ENCODE measurements around the gene SNRNP70.
A peak's percentile ranks its signal among the peaks of the same experiment; 100 is the strongest.
"Not testable (repeated sequence)": the region's sequence is repeated elsewhere in the genome, so short reads cannot be mapped to it uniquely, and the experiment has no call there.

Gene SNRNP70, protein sequence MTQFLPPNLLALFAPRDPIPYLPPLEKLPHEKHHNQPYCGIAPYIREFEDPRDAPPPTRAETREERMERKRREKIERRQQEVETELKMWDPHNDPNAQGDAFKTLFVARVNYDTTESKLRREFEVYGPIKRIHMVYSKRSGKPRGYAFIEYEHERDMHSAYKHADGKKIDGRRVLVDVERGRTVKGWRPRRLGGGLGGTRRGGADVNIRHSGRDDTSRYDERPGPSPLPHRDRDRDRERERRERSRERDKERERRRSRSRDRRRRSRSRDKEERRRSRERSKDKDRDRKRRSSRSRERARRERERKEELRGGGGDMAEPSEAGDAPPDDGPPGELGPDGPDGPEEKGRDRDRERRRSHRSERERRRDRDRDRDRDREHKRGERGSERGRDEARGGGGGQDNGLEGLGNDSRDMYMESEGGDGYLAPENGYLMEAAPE

DNA sequence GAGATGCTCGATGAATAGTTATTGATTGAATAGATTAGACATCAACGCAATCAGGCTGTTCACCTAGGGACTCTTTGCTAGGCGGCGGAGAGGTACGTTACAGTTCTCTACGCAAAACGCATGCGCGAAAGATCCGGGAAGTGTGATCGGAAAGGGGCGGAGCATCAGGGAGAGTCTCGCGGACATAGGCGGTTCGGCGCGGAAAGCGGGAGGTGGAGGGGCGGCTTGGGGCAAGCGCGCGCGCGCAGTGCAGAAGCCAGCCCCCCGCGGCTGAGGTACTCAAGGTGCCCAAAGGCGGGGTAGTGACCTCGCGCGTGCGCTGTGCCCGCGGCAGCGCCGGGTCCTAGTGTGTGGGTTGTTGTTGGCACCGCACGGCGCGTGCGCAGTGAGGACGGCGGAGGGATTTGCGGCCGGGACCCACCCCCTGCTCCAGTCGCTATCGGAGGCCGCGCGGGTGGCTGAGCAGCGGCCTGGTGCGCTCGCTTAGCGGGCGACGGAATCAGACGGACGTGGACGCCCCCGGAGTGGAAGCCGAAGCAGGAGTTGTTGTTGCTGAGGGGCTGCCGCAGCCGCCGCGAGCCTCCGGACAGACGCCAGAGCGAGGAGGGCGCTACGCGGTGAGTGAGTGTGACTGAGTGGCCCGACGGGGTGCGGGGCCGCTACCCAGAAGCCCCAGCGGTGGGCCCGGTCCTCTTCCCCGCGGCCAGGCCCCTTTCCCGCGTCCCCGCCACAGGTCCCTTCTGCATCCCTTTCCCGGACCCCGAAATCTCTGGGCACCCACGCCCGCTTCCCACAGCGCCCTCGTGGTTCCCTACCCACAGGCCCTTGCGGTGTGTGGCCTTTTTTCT lies at the start of gene SNRNP70:
SNRNP70 (plus strand) TSS at position 432 of the 848 bp plus-strand sequence. CDS start 964 bp downstream, outside the sequence.
- DNase-seq (ENCODE audit: low spot score) = peak; percentile 98

DNA sequence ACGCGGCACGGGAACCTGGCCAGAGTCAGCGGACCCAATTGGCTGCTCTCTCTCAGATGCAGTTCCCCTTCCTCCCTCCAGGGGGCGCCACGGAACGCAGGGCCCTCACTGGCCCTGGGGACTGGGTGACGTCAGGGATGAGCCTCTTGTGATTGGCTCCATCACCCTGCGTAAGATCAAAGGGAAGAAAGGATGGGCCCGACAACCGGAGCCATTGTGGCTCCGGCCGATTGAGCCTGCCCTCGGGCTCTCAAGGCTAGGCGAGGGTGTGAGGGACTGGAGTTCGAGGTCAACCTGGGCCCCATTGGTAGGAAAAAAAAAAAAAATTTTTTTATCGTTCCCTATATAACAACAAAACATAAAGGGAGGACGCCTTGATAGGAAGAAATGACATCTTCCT lies 48.4 kb upstream of the SNRNP70 start, which contains the start of gene CGB1:
CGB1 (minus strand) TSS at position 81 of the 400 bp plus-strand sequence. CDS start 184 bp downstream, outside the sequence.
- not testable (repeated sequence) for DNase-seq (ENCODE audit: low spot score)

DNA sequence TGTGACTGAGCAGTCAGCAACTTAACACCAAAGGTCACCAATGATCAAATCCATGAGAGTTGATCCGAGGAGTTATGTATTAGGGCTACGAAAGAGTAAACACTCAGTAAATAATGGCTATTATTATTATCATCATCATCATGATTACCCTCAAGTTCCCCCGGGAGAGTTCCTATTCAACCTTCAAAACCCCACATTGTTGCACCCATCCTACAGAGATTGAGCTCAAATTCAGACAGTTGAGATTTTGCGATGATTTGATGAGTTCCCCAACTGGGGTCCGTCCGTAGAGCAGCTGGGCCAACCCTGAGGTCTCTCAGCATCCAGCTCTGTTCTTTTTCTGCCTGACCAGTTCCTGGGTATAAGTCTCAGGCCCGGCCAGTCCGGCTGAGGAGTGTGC lies 47.1 kb upstream of the SNRNP70 start:
- not testable (repeated sequence) for DNase-seq (ENCODE audit: low spot score)

DNA sequence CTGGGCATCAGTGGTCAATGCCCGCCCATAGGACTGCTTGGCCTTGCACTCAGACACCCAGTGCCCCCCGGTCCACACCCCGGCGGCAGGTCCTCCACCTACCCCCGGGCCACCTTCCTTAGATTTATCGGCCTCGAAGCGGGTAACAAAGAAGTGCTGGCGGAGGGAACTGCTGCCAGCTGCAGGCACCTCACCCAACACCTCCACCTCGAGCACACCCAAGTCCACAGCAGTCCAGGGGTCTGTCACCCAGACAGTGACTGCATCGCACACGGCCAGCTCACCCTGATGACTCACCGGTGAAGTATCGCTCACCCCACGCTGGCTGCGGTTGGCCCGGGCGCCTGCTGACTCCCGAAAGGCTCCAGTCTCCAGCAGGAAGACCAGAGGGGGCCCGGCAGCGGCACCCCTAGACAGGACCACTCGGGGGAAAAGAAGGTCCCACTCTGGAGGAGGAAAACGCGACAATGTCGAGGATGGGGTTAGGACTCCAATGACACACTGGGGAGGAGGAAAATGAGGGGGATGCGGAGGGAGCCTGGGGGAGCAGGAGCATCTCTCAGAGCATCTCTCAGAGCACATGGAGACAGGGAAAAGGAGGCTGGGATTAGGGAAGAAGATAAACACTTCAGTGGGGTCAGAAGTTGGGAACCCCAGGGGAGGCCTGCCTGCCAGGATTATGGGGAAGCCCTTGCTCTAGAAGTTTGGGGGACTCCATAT lies 46.5 kb upstream of the SNRNP70 start:
- DNase-seq (ENCODE audit: low spot score) = not testable (repeated sequence)

DNA sequence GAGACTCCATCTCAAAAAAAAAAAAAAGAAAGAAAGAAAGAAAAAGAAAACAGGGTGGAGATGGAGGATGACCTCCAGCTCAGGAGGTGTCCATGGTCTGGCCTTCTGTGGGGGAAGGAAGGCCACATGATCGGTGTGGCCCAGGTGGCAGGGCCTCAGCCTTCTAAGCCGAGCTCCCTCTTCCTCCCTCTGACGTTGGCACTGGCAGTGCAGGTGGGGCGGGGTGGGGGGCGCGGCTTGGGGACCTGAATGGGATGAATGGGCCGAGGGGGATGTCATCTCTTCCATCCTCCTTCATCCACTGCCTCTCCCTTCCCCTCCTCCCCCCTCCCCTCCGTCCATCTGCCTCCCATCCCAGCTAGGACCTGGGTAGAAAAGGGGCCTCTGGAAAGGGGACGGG lies 45.5 kb upstream of the SNRNP70 start:
- DNase-seq (ENCODE audit: low spot score) = not testable (repeated sequence)

DNA sequence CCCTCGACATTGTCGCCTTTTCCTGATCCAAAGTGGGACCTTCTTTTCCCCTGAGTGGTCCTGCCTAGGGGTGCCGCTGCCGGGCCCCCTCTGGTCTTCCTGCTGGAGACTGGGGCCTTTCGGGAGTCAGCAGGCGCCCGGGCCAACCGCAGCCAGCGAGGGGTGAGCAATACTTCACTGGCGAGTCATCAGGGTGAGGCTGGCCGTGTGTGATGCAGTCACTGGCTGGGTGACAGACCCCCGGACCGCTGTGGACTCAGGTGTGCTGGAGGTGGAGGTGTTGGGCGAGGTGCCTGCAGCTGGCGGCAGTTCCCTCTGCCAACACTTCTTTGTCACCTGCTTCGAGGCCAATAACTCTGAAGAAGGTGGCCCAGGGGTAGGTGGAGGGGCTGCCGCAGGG lies 43.1 kb upstream of the SNRNP70 start:
- no peak for DNase-seq (ENCODE audit: low spot score)

DNA sequence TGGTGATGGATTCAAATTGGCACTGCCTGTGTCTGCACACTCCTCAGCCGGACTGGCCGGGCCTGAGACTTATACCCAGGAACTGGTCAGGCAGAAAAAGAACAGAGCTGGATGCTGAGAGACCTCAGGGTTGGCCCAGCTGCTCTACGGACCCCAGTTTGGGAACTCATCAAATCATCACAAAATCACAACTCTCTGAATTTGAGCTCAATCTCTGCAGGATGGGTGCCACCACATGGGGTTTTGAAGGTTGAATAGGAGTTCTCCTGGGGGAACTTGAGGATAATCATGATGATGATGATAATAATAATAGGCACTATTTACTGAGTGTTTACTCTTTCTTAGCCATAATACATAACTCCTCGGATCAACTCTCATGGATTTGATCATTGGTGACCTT lies 42.6 kb upstream of the SNRNP70 start:
- not testable (repeated sequence) for DNase-seq (ENCODE audit: low spot score)

DNA sequence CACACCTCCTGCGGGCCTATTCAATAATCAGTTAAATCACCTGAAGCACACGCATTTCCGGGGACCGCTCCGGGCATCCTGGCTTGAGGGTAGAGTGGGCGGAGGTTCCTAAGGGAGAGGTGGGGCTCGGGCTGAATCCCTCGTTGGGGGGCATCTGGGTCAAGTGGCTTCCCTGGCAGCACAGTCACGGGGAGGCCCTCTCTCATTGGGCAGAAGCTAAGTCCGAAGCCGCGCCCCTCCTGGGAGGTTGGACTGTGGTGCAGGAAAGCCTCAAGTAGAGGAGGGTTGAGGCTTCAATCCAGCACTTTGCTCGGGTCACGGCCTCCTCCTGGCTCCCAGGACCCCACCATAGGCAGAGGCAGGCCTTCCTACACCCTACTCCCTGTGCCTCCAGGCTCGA lies 41.7 kb upstream of the SNRNP70 start, which contains the start of gene CGB5:
CGB5 (plus strand) TSS at position 301 of the 400 bp plus-strand sequence. CDS start 362 bp downstream, outside the sequence.
- not testable (repeated sequence) for DNase-seq (ENCODE audit: low spot score)

DNA sequence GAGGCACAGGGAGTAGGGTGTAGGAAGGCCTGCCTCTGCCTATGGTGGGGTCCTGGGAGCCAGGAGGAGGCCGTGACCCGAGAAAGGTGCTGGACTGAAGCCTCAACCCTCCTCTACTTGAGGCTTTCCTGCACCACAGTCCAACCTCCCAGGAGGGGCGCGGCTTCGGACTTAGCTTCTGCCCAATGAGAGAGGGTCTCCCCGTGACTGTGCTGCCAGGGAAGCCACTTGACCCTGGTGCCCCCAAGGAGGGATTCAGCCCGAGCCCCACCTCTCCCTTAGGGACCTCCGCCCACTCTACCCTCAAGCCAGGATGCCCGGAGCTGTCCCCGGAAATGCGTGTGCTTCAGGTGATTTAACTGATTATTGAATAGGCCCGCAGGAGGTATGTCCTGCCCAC lies 36.2 kb upstream of the SNRNP70 start, which contains the start of gene CGB8:
CGB8 (minus strand) TSS at position 101 of the 400 bp plus-strand sequence. CDS start 372 bp downstream, outside the sequence.
- DNase-seq (ENCODE audit: low spot score) = not testable (repeated sequence)

DNA sequence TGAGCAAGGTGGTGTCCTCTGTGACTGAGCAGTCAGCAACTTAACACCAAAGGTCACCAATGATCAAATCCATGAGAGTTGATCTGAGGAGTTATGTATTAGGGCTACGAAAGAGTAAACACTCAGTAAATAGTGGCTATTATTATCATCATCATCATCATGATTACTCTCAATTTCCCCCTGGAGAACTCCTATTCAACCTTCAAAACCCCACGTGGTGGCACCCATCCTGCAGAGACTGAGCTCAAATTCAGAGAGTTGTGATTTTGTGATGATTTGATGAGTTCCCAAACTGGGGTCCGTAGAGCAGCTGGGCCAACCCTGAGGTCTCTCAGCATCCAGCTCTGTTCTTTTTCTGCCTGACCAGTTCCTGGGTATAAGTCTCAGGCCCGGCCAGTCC lies 35.4 kb upstream of the SNRNP70 start:
- not testable (repeated sequence) for DNase-seq (ENCODE audit: low spot score)

DNA sequence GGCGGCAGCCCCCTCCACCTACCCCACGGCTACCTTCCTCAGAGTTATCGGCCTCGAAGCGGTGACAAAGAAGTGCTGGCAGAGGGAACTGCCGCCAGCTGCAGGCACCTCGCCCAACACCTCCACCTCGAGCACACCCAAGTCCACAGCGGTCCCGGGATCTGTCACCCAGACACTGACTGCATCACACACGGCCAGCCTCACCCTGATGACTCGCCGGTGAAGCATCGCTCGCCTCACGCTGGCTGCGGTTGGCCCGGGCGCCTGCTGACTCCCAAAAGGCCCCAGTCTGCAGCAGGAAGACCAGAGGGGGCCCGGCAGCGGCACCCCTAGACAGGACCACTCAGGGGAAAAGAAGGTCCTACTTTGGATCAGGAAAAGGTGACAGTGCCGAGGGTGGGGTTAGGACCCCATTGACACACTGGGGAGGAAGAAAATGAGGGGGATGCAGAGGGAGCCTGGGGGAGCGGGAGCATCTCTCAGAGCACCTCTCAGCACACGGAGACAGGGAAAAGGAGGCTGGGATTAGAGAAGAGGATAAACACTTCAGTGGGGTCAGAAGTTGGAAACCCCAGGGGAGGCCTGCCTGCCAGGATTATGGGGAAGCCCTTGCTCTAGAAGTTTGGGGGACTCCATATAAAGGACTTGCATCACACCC lies 34.7 kb upstream of the SNRNP70 start:
- not testable (repeated sequence) for DNase-seq (ENCODE audit: low spot score)

DNA sequence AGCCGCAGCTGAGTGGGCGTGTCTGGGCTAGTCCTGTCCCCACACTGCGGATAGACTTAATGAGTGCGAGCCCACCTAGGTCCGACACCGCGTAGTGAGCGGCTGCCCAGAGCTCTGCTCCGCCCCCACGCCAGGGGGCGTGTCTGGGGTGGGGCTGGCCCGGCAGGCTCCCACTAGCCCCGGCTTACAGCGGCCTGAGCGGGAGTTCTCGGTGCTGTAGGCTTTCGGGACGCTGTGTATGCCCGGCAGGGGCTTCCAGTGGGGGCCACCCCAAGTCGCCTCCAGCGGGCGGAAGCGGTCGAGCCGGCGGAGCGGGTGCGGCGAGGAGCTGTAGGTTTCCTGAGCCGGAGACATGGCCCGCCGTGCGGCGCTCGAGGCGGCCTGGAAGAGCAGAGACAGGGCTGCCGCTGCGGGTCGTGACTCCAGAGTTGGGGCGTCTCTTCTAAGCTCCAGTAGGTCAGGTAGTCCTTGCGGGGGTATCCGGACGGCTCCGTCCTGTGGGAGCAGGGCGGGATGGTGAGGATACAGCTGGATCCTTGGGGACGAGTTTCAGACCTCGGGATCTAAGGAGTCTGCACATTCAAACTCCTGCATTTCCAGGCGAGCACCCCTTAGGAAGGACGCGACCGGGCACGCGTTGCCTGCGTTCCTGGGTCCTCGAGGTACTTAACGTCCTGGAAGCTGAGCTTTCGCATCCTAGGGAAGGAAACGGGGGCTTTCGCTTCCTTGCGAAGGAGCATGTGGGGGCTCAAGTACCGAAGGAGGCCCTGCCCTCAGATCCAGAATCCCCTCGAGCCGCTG lies 28.9 kb upstream of the SNRNP70 start:
- DNase-seq (ENCODE audit: low spot score) = no peak

DNA sequence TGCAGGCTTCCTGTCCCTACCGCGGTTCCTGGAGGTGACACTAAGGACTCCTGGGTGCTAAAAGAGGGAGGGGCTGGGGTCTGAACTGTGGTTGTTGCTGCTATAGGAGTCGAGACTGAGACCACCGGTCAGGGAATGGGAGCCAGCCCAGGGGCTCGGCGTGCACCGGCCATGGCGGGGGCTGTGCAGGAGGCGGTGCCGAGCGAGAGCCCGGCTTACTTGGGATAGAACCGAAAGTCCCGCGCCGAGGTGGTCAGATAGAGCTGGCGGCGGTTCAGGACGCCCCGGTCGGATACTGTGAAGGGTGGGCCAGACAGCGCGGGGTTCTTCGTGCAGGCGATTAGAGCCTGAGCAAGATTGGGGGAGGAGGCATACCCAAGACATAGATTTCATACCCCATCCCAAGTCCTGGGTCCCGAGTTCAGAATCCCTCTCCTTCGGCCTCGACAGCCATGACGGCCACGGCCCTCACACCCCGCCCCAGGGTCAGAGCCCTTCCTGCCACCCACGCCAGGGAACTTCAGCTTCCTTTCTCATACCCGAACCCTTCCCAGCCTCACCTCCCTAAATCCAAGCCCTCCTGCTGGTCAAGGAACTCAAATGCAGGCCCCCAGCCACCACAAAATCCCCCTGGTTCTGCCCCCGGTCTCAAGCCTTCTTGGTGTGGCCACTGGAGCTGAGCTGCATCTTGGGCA lies 28.2 kb upstream of the SNRNP70 start:
- DNase-seq (ENCODE audit: low spot score) = not testable (repeated sequence)

DNA sequence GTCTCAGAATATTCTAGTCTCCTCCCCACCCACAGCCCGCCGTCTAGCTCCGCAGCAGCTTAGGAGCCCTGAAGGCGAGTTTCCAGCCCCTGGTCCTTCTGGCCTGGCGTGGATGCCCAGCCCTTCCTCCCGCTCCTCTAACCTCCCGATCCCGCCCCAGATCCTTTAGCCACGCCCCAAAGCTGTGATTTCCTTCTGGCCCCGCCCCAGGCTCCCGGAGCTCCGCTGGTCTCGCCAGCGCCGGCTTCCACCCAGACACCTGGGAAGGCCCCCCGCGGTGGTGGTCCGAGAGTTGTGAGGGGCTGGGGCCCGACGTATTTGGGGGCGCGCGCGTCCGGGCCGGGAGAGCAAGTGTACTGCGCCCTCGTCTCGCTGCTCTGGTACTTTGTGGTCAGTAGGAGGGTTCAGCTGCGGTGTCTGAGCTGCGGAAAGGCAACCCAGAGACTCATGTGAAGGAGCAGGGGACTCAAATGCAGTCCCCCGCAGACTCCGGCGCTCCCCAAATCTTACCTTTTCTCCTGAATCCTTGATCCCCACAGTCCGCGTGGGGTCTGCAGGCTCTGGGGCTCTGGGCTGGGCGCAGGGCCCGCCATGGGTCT lies 27.5 kb upstream of the SNRNP70 start, which contains the start of gene CGB7:
CGB7 (minus strand) TSS at position 114 of the 599 bp plus-strand sequence. CDS start 2,374 bp downstream, outside the sequence.
- DNase-seq (ENCODE audit: low spot score) = no peak

DNA sequence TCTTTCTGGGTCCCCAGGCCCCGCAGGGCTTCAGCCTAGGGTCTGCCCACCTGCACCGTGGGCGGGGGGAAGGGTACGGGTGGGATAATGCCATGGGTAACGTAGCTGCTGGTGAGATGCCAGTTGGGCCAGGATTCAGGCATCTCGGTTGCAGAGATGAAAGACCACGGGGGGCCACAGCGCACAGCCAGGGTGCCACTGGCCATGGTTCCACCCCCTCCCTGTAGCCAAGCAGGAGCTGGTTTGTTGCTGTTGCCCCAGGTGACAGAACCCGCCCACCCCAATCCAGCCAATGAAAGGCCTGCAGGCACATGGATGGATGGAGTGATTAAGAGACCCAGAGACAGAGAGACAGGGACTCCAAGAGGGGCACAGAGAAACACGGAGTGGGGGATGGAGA lies 26.7 kb upstream of the SNRNP70 start:
- no peak for DNase-seq (ENCODE audit: low spot score)

DNA sequence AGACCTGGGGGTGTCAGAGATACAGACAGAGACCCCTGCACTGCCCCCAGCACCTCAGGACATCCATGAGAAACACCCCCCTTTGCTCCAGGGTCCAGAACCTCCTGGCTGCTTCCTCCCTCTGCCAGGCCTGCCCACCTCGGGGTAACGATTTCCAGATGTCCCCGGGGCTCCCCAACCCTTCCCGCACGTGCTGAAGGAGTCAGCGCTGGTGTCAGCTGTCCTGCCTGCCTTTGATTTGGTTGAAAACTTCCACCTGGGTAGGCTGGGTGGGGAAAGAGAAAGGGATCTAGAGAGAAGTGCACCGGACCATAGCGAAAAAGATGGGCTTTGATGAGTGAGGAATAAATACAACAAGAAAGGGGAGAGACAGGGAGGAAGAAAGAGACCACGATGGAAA lies 26.2 kb upstream of the SNRNP70 start:
- DNase-seq (ENCODE audit: low spot score) = no peak

DNA sequence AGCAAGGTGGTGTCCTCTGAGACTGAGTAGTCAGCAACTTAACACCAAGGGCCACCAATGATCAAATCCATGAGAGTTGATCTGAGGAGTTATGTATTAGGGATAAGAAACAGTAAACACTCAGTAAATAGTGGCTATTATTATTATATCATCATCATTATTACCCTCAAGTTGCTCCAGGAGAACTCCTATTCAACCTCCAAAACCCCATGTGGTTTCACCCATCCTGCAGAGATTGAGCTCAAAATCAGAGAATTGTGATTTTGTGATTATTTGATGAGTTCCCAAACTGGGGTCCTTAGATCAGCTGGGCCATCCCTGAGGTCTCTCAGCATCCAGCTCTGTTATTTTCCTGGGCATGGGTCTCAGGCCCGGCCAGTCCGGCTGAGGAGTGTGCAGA lies 24.3 kb upstream of the SNRNP70 start:
- no peak for DNase-seq (ENCODE audit: low spot score)

DNA sequence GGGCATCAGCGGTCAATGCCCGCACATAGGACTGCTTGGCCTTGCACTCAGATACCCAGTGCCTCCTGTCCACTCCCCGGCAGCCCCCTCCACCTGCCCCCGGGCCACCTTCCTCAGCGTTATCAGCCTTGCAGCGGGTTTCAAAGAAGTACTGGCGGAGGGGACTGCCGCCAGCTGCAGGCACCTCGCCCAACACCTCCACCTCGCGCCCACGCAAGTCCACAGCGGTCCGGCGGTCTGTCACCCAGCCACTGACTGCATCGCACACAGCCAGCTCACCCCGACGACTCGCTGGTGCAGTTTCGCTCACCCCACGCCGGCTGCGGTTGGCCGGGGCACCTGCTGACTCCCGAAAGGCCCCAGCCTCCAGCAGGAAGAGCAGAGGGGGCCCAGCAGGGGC lies 23.8 kb upstream of the SNRNP70 start:
- DNase-seq (ENCODE audit: low spot score) = no peak

DNA sequence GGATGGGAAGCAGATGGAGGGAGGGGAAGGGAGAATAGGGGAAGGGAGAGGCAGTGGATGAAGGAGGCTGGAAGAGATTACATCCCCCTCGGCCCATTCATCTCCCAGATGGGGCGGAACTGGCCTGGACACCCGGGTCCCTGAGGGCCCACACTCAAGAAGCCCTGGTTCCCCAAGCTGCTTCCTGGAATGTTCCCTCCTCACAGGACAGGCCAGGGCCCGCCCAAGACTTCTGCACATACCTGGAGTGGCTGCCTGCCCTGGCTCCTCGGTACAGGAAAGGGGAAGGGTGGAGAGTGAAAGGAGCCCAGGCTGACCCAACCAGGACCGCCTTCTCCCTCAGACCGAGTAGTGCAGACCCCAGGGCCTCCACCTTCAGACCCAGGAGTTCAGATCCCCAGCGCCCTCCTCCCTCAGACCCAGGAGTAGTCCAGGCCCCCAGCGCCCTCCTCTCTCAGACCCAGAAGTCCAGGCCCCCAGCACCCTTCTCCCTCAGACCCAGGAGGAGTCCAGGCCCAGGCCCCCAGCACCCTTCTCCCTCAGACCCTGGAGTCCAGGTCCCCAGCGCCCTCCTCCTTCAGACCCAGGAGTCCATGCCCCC lies 21.1 kb upstream of the SNRNP70 start:
- no peak for DNase-seq (ENCODE audit: low spot score)

All from putamen (tissue), 1 donor.